ENCODE measurements around the gene WIPF3. TPM values are rescaled to one million over a fixed set of nuclear protein-coding genes. Genes with fewer than 3 reads are reported as not detected.

The WIPF3 gene
- total and polyA plus RNA-seq, 2 of the 4 experiments (the other 2 are of a cell fraction), result not detected

GRCh38 chr7:29895559-29895958 lies 89.3 kb downstream of the WIPF3 start:
- no CpG with 5 or more reads among the region's 6 CpGs for WGBS, 2 experiments (ENCODE audit: extremely low coverage in 2 of 2, insufficient read length in 1 of 2)
- dilution Hi-C loops (cut with HindIII; ENCODE audit: low sequenced_read_pairs, unreplicated experiment), result no loop called here

More at GRCh38 chr7:29895559-29895958, 89.3 kb downstream of the WIPF3 start:
- Histone ChIP-seq H3K14ac (replicated peaks; ENCODE audit: low read depth, low read length) (no peak overlapping the region), H2AFZ (replicated peaks; ENCODE audit: low read length, poor library complexity) (no peak overlapping the region), H2BK15ac (ENCODE audit: low read depth, low read length) (no peak overlapping the region), H2AK5ac (ENCODE audit: low read depth, low read length) (no peak overlapping the region), H4K91ac (ENCODE audit: insufficient read depth, low read depth, low read length) (no peak overlapping the region), H2BK120ac (ENCODE audit: low read depth, low read length) (no peak overlapping the region), H3K18ac (ENCODE audit: low read depth, low read length) (no peak overlapping the region), H4K5ac (ENCODE audit: low read depth, low read length) (no peak overlapping the region), H3K79me1 (ENCODE audit: low read depth in 1 of 2, low read length in 2 of 2) (no peaks in the 10 kb centered on the region), H4K8ac (ENCODE audit: low read depth in 2 of 2, low read length in 2 of 2) (no peak overlapping the region), H3K27ac (ENCODE audit: insufficient read depth, low read length) (no peak overlapping the region), H3K4me3 (ENCODE audit: insufficient read depth, low read depth, low read length) (no peak overlapping the region), H2AK9ac (replicated peaks; ENCODE audit: low read depth, low read length, poor library complexity) (no peak overlapping the region), H3K23ac (ENCODE audit: low read depth, low read length) (no peak overlapping the region), H4K20me1 (ENCODE audit: insufficient read depth, low read length) (no peaks in the 10 kb centered on the region), H3K9me1 (ENCODE audit: insufficient read depth, low read length) (no peaks in the 10 kb centered on the region), H3K9me3 (ENCODE audit: control insufficient read depth, insufficient read depth, low read length) (no peaks in the 10 kb centered on the region; the same call in 1 of the 2 replicates), H3K4me1 (ENCODE audit: control insufficient read depth, insufficient read depth, low read length) (no peaks in the 10 kb centered on the region), H2BK5ac (ENCODE audit: low read depth, low read length, poor library complexity, severe bottlenecking) (no peak overlapping the region), H3K9ac (ENCODE audit: low read depth, low read length) (no peak overlapping the region), H3K56ac (ENCODE audit: extremely low read depth, insufficient read depth, low read length) (no peak overlapping the region), H3K4ac (ENCODE audit: low read depth, low read length) (no peak overlapping the region), H3K36me3 (ENCODE audit: control insufficient read depth, insufficient read depth, low read length) (no peaks in the 10 kb centered on the region), H2BK20ac (ENCODE audit: low read depth, low read length) (no peak overlapping the region), H3K4me2 (ENCODE audit: low read depth, low read length) (no peak overlapping the region), H3K27me3 (ENCODE audit: control insufficient read depth, insufficient read depth, low read length) (peaks cover 19% of the 10 kb centered on the region)
- intact Hi-C loops (cut with micrococcal nuclease), result no loop called here
- BruUV-seq (replicated peaks), result no TSS peak
- ChIA-PET POLR2A (ENCODE audit: unreplicated experiment) (no interaction called here), CTCF (no interaction called here)
- no peak for TF ChIP-seq CHD1 (IDR thresholded peaks at IDR 0.05; ENCODE audit: low read depth, low read length)
- TF ChIP-seq ELK1 (IDR thresholded peaks at IDR 0.05; ENCODE audit: borderline replicate concordance, low read depth, low read length), result no peak
- TF ChIP-seq CTCF (conservative IDR thresholded peaks at IDR 0.05; ENCODE audit: low read depth, low read length), result no peak
- TF ChIP-seq FOS (IDR thresholded peaks at IDR 0.05; ENCODE audit: low read depth, low read length), result no peak
- no peak for TF ChIP-seq CEBPB (IDR thresholded peaks at IDR 0.05; ENCODE audit: low read depth, low read length)
- no peak for TF ChIP-seq NFE2L2 (IDR thresholded peaks at IDR 0.05; ENCODE audit: low read depth, low read length)
- no peak for TF ChIP-seq RFX5 (IDR thresholded peaks at IDR 0.05; ENCODE audit: low read depth, low read length)
- ATAC-seq (ENCODE audit: low read depth) (no peak), DNase-seq (no peak)
- in situ Hi-C loops (cut with MboI; ENCODE audit: low sequenced_read_pairs), result no loop called here

All from IMR-90 (cell line).